HG02884 (cell line): Measurements from ENCODE around the gene LSAMP.

ENCODE experiments used
- ATAC-seq: cut with Tn5 transposase; IDR thresholded peaks from one replicate; pipeline ENCODE4 v1.9.1; 2021; ENCODE audit warnings: mild to moderate bottlenecking, moderate library complexity; ENCODE audit not compliant: unreplicated experiment

LSAMP gene

GRCh38 chr3:116179091-116179490, 266.2 kb downstream of the LSAMP start:
- no peak for ATAC-seq

- no peak for ATAC-seq
Observed at GRCh38 chr3:116176974-116177555, 268.2 kb downstream of the LSAMP start.

GRCh38 chr3:116166121-116166520, 279.2 kb downstream of the LSAMP start:
- ATAC-seq: no peak

GRCh38 chr3:116165641-116166040, 279.6 kb downstream of the LSAMP start:
- ATAC-seq: no peak

- ATAC-seq: no peak
Observed at GRCh38 chr3:116165135-116165534, 280.2 kb downstream of the LSAMP start.

GRCh38 chr3:116164039-116164438, 281.2 kb downstream of the LSAMP start:
- ATAC-seq: no peak

- ATAC-seq: no peak
Observed at GRCh38 chr3:116161575-116162525, 283.4 kb downstream of the LSAMP start.

- no peak for ATAC-seq
Observed at GRCh38 chr3:116160594-116160993, 284.7 kb downstream of the LSAMP start.

GRCh38 chr3:116155841-116156240, 289.4 kb downstream of the LSAMP start:
- ATAC-seq: no peak

GRCh38 chr3:116154389-116154788, 290.9 kb downstream of the LSAMP start:
- no peak for ATAC-seq

GRCh38 chr3:116153174-116153573, 292.1 kb downstream of the LSAMP start:
- no peak for ATAC-seq

GRCh38 chr3:116150655-116151167, 294.6 kb downstream of the LSAMP start:
- no peak for ATAC-seq

- no peak for ATAC-seq
Observed at GRCh38 chr3:116148881-116149851, 296.1 kb downstream of the LSAMP start.

GRCh38 chr3:116145613-116146012, 299.7 kb downstream of the LSAMP start:
- no peak for ATAC-seq

GRCh38 chr3:116141724-116142123, 303.6 kb downstream of the LSAMP start:
- no peak for ATAC-seq

GRCh38 chr3:116140100-116140689, 305.1 kb downstream of the LSAMP start:
- peak; percentile 53 for ATAC-seq

- peak; percentile 73 for ATAC-seq
Observed at GRCh38 chr3:116139641-116140040, 305.6 kb downstream of the LSAMP start.

- ATAC-seq: no peak
Observed at GRCh38 chr3:116135457-116136085, 309.7 kb downstream of the LSAMP start.

GRCh38 chr3:116129187-116129946, 315.9 kb downstream of the LSAMP start:
- ATAC-seq: no peak
